H1 (cell line): ENCODE measurements around the gene CFAP221. TPM values are rescaled to one million over a fixed set of nuclear protein-coding genes. Genes with fewer than 3 reads are reported as not detected.

ENCODE experiments used
- CTCF ChIA-PET: fragments of 300-600 bp; sonication (Branson Sonifier 250); formaldehyde crosslinking; loops from one replicate; lab custom pipeline; 2021; ENCODE audit not compliant: partially characterized antibody; lab: Charles Lee
- POLR2A ChIA-PET: fragments of 300-600 bp; sonication (Branson Sonifier 250); formaldehyde crosslinking; loops from one replicate; lab custom pipeline; 2021; ENCODE audit warnings: inconsistent platforms; ENCODE audit not compliant: partially characterized antibody; lab: Charles Lee
- DNase-seq, 2 experiments: peaks; one replicate each; pipeline versions ENCODE4 v3.0.0 to v3.0.0-alpha.2; 2010 to 2022; ENCODE audit warnings: low spot score in 2 of 2, low read depth in 1 of 2, mixed read lengths in 1 of 2
- FAIRE-seq: peaks from 2 replicates; lab custom pipeline; 2011; peaks lifted over from hg19 to GRCh38; lab: Jason Lieb, UNC
- H2AFZ ChIP-seq: 2 replicates; pipeline ENCODE4 v1.8.1; 2012; ENCODE audit warnings: low read length, inconsistent platforms
- H2AK5ac ChIP-seq: 2 replicates; pipeline ENCODE4 v1.6.1; 2013; ENCODE audit warnings: low read depth, low read length
- H2BK120ac ChIP-seq: replicated peaks from 2 replicates; pipeline ENCODE3; 2013; ENCODE audit warnings: low read depth, low read length, inconsistent platforms
- H2BK12ac ChIP-seq: 2 replicates; pipeline ENCODE4 v1.6.1; 2013; ENCODE audit warnings: low read depth, low read length
- H2BK15ac ChIP-seq: 2 replicates; pipeline ENCODE4 v1.6.1; 2013; ENCODE audit warnings: low read length
- H2BK20ac ChIP-seq: 2 replicates; pipeline ENCODE4 v1.6.1; 2013; ENCODE audit warnings: low read length
- H2BK5ac ChIP-seq: 2 replicates; pipeline ENCODE4 v1.6.1; 2013; ENCODE audit warnings: low read depth, low read length
- H3K14ac ChIP-seq: 2 replicates; pipeline ENCODE4 v1.6.1; 2013; ENCODE audit warnings: inconsistent platforms; ENCODE audit not compliant: insufficient read length
- H3K18ac ChIP-seq: 2 replicates; pipeline ENCODE4 v1.6.1; 2013; ENCODE audit warnings: low read length; ENCODE audit errors: extremely low read depth
- H3K23ac ChIP-seq: 2 replicates; pipeline ENCODE4 v1.6.1; 2013; ENCODE audit warnings: inconsistent platforms; ENCODE audit not compliant: insufficient read length
- H3K23me2 ChIP-seq: 2 replicates; pipeline ENCODE4 v1.6.1; 2013; ENCODE audit warnings: low read depth, low read length
- H3K27ac ChIP-seq: 2 replicates; pipeline ENCODE4 v1.6.1; 2011; ENCODE audit warnings: low read depth, low read length, inconsistent platforms
- H3K27me3 ChIP-seq, 4 experiments: replicated peaks in 1 of 4; 1 replicate in 1 of 4; 2 replicates in 3 of 4; pipeline versions ENCODE4 v1.6.1 to v1.8.1; 2011 to 2013; ENCODE audit warnings: low read length in 3 of 4, mild to moderate bottlenecking in 3 of 4, inconsistent platforms in 2 of 4, mixed read lengths in 2 of 4, moderate library complexity in 1 of 4; ENCODE audit not compliant: control insufficient read depth in 3 of 4, insufficient read depth in 3 of 4; ENCODE audit errors: extremely low read depth in 1 of 4
- H3K36me3 ChIP-seq, 4 experiments: 2 replicates each; pipeline versions ENCODE4 v1.6.1 to v1.8.1; 2011 to 2013; ENCODE audit warnings: mild to moderate bottlenecking in 4 of 4, low read length in 3 of 4, moderate library complexity in 2 of 4, control low read depth in 1 of 4, inconsistent platforms in 1 of 4; ENCODE audit not compliant: insufficient read depth in 4 of 4, control insufficient read depth in 2 of 4
- H3K4ac ChIP-seq: replicated peaks from 2 replicates; pipeline ENCODE3; 2013; ENCODE audit warnings: low read length, low read depth, mixed read lengths, inconsistent platforms; ENCODE audit not compliant: insufficient read length
- H3K4me1 ChIP-seq, 4 experiments: replicated peaks in 1 of 4; 1 replicate in 1 of 4; 2 replicates in 3 of 4; pipeline versions ENCODE4 v1.6.1 to v1.8.1; 2011 to 2013; ENCODE audit warnings: low read length in 3 of 4, inconsistent platforms in 2 of 4, mixed read lengths in 1 of 4; ENCODE audit not compliant: insufficient read depth in 4 of 4, control insufficient read depth in 3 of 4
- H3K4me2 ChIP-seq, 2 experiments: 2 replicates each; pipeline versions ENCODE4 v1.6.1 to v1.8.1; 2011 to 2013; ENCODE audit warnings: low read depth in 2 of 2, low read length in 2 of 2, control low read depth in 1 of 2, inconsistent platforms in 1 of 2, mild to moderate bottlenecking in 1 of 2; ENCODE audit not compliant: insufficient read depth in 1 of 2
- H3K4me3 ChIP-seq, 4 experiments: fragments of 200-600, 300-600 bp in 1 of 4; sonication (generic), shearing (Covaris generic), sonication (Bioruptor Twin) in 1 of 4; 2 replicates each; pipeline versions ENCODE4 v1.5.1 to v1.8.1; 2011 to 2016; ENCODE audit warnings: low read length in 4 of 4, low read depth in 3 of 4, control low read depth in 2 of 4, inconsistent platforms in 2 of 4, mild to moderate bottlenecking in 2 of 4, mixed read lengths in 1 of 4, moderate library complexity in 1 of 4; ENCODE audit not compliant: insufficient read depth in 2 of 4; ENCODE audit errors: extremely low read depth in 1 of 4
- H3K56ac ChIP-seq: replicated peaks from 2 replicates; pipeline ENCODE3; 2013; ENCODE audit warnings: low read depth, mild to moderate bottlenecking, mixed read lengths, low read length, inconsistent platforms; ENCODE audit not compliant: insufficient read length
- H3K79me1 ChIP-seq: 2 replicates; pipeline ENCODE4 v1.6.1; 2013; ENCODE audit warnings: low read depth, low read length, control low read depth
- H3K79me2 ChIP-seq, 2 experiments: 2 replicates each; pipeline versions ENCODE4 v1.6.1 to v1.8.1; 2012 to 2013; ENCODE audit warnings: low read length in 2 of 2, mild to moderate bottlenecking in 2 of 2, inconsistent platforms in 1 of 2; ENCODE audit not compliant: insufficient read depth in 2 of 2, control insufficient read depth in 1 of 2
- H3K9ac ChIP-seq, 4 experiments: replicated peaks in 1 of 4; 1 replicate in 1 of 4; 2 replicates in 3 of 4; pipeline versions ENCODE4 v1.6.1 to v1.8.1; 2011 to 2013; ENCODE audit warnings: low read depth in 3 of 4, low read length in 3 of 4, control low read depth in 2 of 4, mild to moderate bottlenecking in 2 of 4, moderate library complexity in 2 of 4, inconsistent platforms in 1 of 4; ENCODE audit errors: extremely low read depth in 1 of 4
- H3K9me3 ChIP-seq, 2 experiments: 2 replicates each; pipeline versions ENCODE4 v1.6.1 to v1.8.1; 2012 to 2013; ENCODE audit warnings: mild to moderate bottlenecking in 2 of 2, moderate library complexity in 2 of 2, control low read depth in 1 of 2, inconsistent platforms in 1 of 2, low read depth in 1 of 2, low read length in 1 of 2, mixed read lengths in 1 of 2; ENCODE audit not compliant: insufficient read depth in 2 of 2
- H4K20me1 ChIP-seq, 2 experiments: replicated peaks in 1 of 2; 2 replicates each; pipeline versions ENCODE3 to v1.8.1; 2011 to 2013; ENCODE audit warnings: inconsistent platforms in 2 of 2, low read length in 2 of 2, mild to moderate bottlenecking in 1 of 2; ENCODE audit not compliant: insufficient read depth in 2 of 2, control insufficient read depth in 1 of 2
- H4K5ac ChIP-seq: 2 replicates; pipeline ENCODE4 v1.6.1; 2013; ENCODE audit warnings: low read length, low read depth, mixed read lengths, inconsistent platforms; ENCODE audit not compliant: insufficient read length
- H4K8ac ChIP-seq: 2 replicates; pipeline ENCODE4 v1.8.0; 2013; ENCODE audit warnings: mild to moderate bottlenecking, moderate library complexity, low read length, inconsistent platforms; ENCODE audit not compliant: insufficient read depth; ENCODE audit errors: extremely low read depth
- H4K91ac ChIP-seq: replicated peaks from 2 replicates; pipeline ENCODE3; 2013; ENCODE audit warnings: low read length, mixed read lengths, inconsistent platforms; ENCODE audit not compliant: insufficient read length
- NRF1 ChIP-seq: IDR thresholded peaks from 2 replicates; pipeline ENCODE4 v1.6.1; 2011; ENCODE audit warnings: mild to moderate bottlenecking, low read depth, low read length, improper control_type of control experiment
- RFX5 ChIP-seq: IDR thresholded peaks from 2 replicates; pipeline ENCODE4 v1.6.1; 2011; ENCODE audit warnings: low read depth, low read length, improper control_type of control experiment, borderline replicate concordance
- SP2 ChIP-seq: IDR thresholded peaks from 2 replicates; pipeline ENCODE4 v1.6.1; 2012; ENCODE audit warnings: mild to moderate bottlenecking, low read length, inconsistent platforms
- WGBS, 2 experiments: shearing (Covaris generic) in 1 of 2; methylation state at CpG; one replicate each; pipeline versions ENCODE4 v1.1.6 to v1.1.7; 2013 to 2015; ENCODE audit warnings: low lambda C conversion rate in 2 of 2, mixed read lengths in 2 of 2, inconsistent platforms in 1 of 2, low coverage in 1 of 2, missing lambda C conversion rate in 1 of 2; ENCODE audit not compliant: insufficient replicate concordance in 2 of 2, insufficient coverage in 1 of 2, insufficient read length in 1 of 2; ENCODE audit errors: extremely low coverage in 1 of 2, missing lambda C conversion rate in 1 of 2; 5-methylcytosine and 5-hydroxymethylcytosine counted together
- polyA plus RNA-seq, 7 experiments: library from polyadenylated mRNA; depleted of rRNA in 3 of 7; stranded (reverse) in 5 of 7; unstranded in 2 of 7; fragments of >200 nt in 5 of 7; fragments of 200-250 nt in 2 of 7; gene quantifications; 1 replicate in 5 of 7; 2 replicates in 1 of 7; 4 replicates in 1 of 7; pipeline versions ENCODE4 v1.2.1 to v1.2.3, GENCODE V29; 2011 to 2013; ENCODE audit warnings: missing spikeins in 2 of 7, mixed read lengths in 2 of 7
- total RNA-seq: library from RNA; stranded (reverse); fragmentation: NEBNext Ultra II Directional; extraction: Animal tissue kit (Norgen Biotek cat#: 25700); gene quantifications from 2 replicates; pipeline ENCODE4 v1.2.1, GENCODE V29; 2021

The CFAP221 gene
- total and polyA plus RNA-seq, 2 of the 8 experiments (the other 6 are each of a cell fraction or from before 2014, with no cell fraction given): 0.14 to 0.71 TPM

GRCh38 chr2:119545754-119546446 lies 1.7 kb downstream of the CFAP221 start:
- no peak overlapping the region for H2BK15ac ChIP-seq
- H3K23me2 ChIP-seq: peaks cover 7% of the 10 kb centered on the region; the same call in 1 of the 2 replicates
- no peak overlapping the region for H3K27ac ChIP-seq
- no peak for DNase-seq
- no peak overlapping the region for H2BK12ac ChIP-seq
- no peaks in the 10 kb centered on the region for H3K79me2 ChIP-seq
- no peak for FAIRE-seq
- no peak overlapping the region for H2BK5ac ChIP-seq
- no peak overlapping the region for H3K14ac ChIP-seq
- no peak overlapping the region for H4K8ac ChIP-seq
- no peaks in the 10 kb centered on the region for H3K79me1 ChIP-seq
- no peak overlapping the region for H3K23ac ChIP-seq
- H2AK5ac ChIP-seq: no peak overlapping the region
- H3K4me2 ChIP-seq: no peak overlapping the region; a peak in 1 of 4 replicates
- H4K91ac ChIP-seq: no peak overlapping the region
- H3K9me3 ChIP-seq: no peaks in the 10 kb centered on the region
- H3K56ac ChIP-seq: no peak overlapping the region
- no peak overlapping the region for H2BK20ac ChIP-seq
- CTCF ChIA-PET: interaction anchor here (1.2 to 1.4 kb wide), 3 partner anchors 10 to 29 kb away, joined by 4 read pairs; no protein-coding TSS in a partner anchor
- H2AFZ ChIP-seq: no peak overlapping the region
- H3K36me3 ChIP-seq: no peaks in the 10 kb centered on the region
- no peak overlapping the region for H3K4ac ChIP-seq
- no peak overlapping the region for H3K18ac ChIP-seq
- H3K27me3 ChIP-seq: peaks cover 0 to 8% (median 0%) of the 10 kb centered on the region in 4 experiments; a peak in 1 of 7 replicates
- H3K9ac ChIP-seq: no peak overlapping the region
- no peak overlapping the region for H3K4me3 ChIP-seq
- no peaks in the 10 kb centered on the region for H4K20me1 ChIP-seq
- POLR2A ChIA-PET: no interaction called here
- H3K4me1 ChIP-seq: peaks cover 0 to 2% (median 0%) of the 10 kb centered on the region in 4 experiments; a peak in 1 of 7 replicates
- 85% methylated on average over 6 of the region's 6 CpGs; no CpG with 5 or more reads in 1 of the 2 experiments for WGBS, 2 experiments
- H2BK120ac ChIP-seq: no peak overlapping the region
- no peak overlapping the region for H4K5ac ChIP-seq
- TF ChIP-seq RFX5 (no peak), SP2 (no peak), NRF1 (no peak)
